HCT116 (cell line): Measurements from ENCODE around the gene ESRRA. TPM values are rescaled to one million over a fixed set of nuclear protein-coding genes. Genes with fewer than 3 reads are reported as not detected.

ENCODE experiments used
- ATAC-seq: fragments of 200-7000 bp; cut with Tn5 transposase; 2 replicates; pipeline ENCODE4 v1.9.1; 2020; ENCODE audit warnings: mild to moderate bottlenecking, moderate library complexity
- BruUV-seq: library from RNA; stranded (reverse); fragments of 400-500 nt; replicated peaks from 2 replicates; lab custom pipeline; 2021; lab: Mats Ljungman, UMichigan
- CTCF ChIA-PET: fragments of 300-600 bp; sonication (Branson Sonifier 250); formaldehyde crosslinking; loops from one replicate; lab custom pipeline; 2021; ENCODE audit warnings: antibody characterized with exemption; lab: Charles Lee
- POLR2A ChIA-PET: fragments of 300-600, 350-600 bp; sonication (Branson Sonifier 250); formaldehyde crosslinking; loops from one replicate; lab custom pipeline; 2021; ENCODE audit warnings: antibody characterized with exemption; lab: Charles Lee
- RAD21 ChIA-PET, 2 experiments: fragments of 300-600 bp; sonication (Branson Sonifier 250); formaldehyde crosslinking; loops; one replicate each; lab custom pipeline; 2023; ENCODE audit warnings: low total read pairs in 2 of 2; ENCODE audit not compliant: uncharacterized antibody in 2 of 2, unreplicated experiment in 2 of 2, low non-redundant PET in 1 of 2; lab: Charles Lee
- DNase-seq: peaks from one replicate; pipeline ENCODE4 v3.0.0-alpha.2; 2010; ENCODE audit warnings: low read depth, low spot score
- H2AFZ ChIP-seq: fragments of 200-600 bp; shearing (Covaris generic), sonication (generic); 2 replicates; pipeline ENCODE4 v1.6.1; 2017; ENCODE audit warnings: low read depth, mixed run types, mixed read lengths, antibody characterized with exemption, low read length; ENCODE audit not compliant: poor library complexity, severe bottlenecking
- H3K27ac ChIP-seq: 2 replicates; pipeline ENCODE4 v1.5.1; 2012; ENCODE audit warnings: low read depth, low read length
- H3K27me3 ChIP-seq: fragments of 200-600 bp; sonication (generic); 2 replicates; pipeline ENCODE4 v1.6.1; 2016; ENCODE audit warnings: mixed run types, low read length, mixed read lengths; ENCODE audit not compliant: insufficient read depth
- H3K36me3 ChIP-seq, 2 experiments: fragments of 200-500 bp in 1 of 2; fragments of 200-600 bp in 1 of 2; sonication (Bioruptor generic) in 1 of 2; sonication (generic) in 1 of 2; 2 replicates each; pipeline versions ENCODE4 v1.5.1 to v1.6.1; 2014 to 2016; ENCODE audit warnings: low read length in 2 of 2, inconsistent platforms in 1 of 2, mixed read lengths in 1 of 2, mixed run types in 1 of 2; ENCODE audit not compliant: insufficient read depth in 2 of 2, control insufficient read depth in 1 of 2
- H3K4me1 ChIP-seq, 2 experiments: fragments of 200-600 bp in 1 of 2; sonication (generic) in 1 of 2; 2 replicates each; pipeline versions ENCODE4 v1.5.1 to v1.6.1; 2012 to 2017; ENCODE audit warnings: low read length in 2 of 2, inconsistent platforms in 1 of 2, mild to moderate bottlenecking in 1 of 2, mixed read lengths in 1 of 2, mixed run types in 1 of 2, moderate library complexity in 1 of 2; ENCODE audit not compliant: insufficient read depth in 2 of 2, control insufficient read depth in 1 of 2
- H3K4me2 ChIP-seq: fragments of 200-600 bp; sonication (generic); 2 replicates; pipeline ENCODE4 v1.6.1; 2017; ENCODE audit warnings: mixed run types, low read length, mixed read lengths
- H3K4me3 ChIP-seq, 2 experiments: fragments of 200-600 bp in 1 of 2; sonication (generic) in 1 of 2; replicated peaks in 1 of 2; 2 replicates each; pipeline ENCODE4 v1.5.1; 2011 to 2016; ENCODE audit warnings: low read length in 2 of 2, control low read depth in 1 of 2, low read depth in 1 of 2, mild to moderate bottlenecking in 1 of 2, mixed read lengths in 1 of 2, mixed run types in 1 of 2
- H3K79me2 ChIP-seq: fragments of 200-600 bp; sonication (generic); 2 replicates; pipeline ENCODE4 v1.6.1; 2017; ENCODE audit warnings: mild to moderate bottlenecking, mixed run types, low read length, moderate library complexity, mixed read lengths; ENCODE audit not compliant: insufficient read depth
- H3K9ac ChIP-seq: fragments of 200-600 bp; sonication (generic); 2 replicates; pipeline ENCODE4 v1.6.1; 2016; ENCODE audit warnings: low read length, mixed read lengths
- H3K9me2 ChIP-seq: fragments of 200-600 bp; sonication (generic), shearing (Covaris generic); 2 replicates; pipeline ENCODE4 v1.6.1; 2017; ENCODE audit warnings: mixed run types, mild to moderate bottlenecking, moderate library complexity; ENCODE audit not compliant: insufficient read depth
- H3K9me3 ChIP-seq, 2 experiments: fragments of 200-500 bp in 1 of 2; fragments of 200-600 bp in 1 of 2; sonication (Bioruptor generic) in 1 of 2; sonication (generic) in 1 of 2; 2 replicates each; pipeline ENCODE4 v1.6.1; 2014 to 2017; ENCODE audit warnings: low read length in 2 of 2, mixed read lengths in 2 of 2, inconsistent platforms in 1 of 2, low read depth in 1 of 2, mild to moderate bottlenecking in 1 of 2, mixed run types in 1 of 2, moderate library complexity in 1 of 2; ENCODE audit not compliant: control insufficient read depth in 1 of 2, insufficient read depth in 1 of 2
- H4K20me1 ChIP-seq: fragments of 200-600 bp; sonication (generic), shearing (Covaris generic); 2 replicates; pipeline ENCODE4 v1.6.1; 2017; ENCODE audit warnings: mixed run types, mild to moderate bottlenecking, moderate library complexity; ENCODE audit not compliant: insufficient read depth
- CBX3 ChIP-seq: IDR thresholded peaks from 2 replicates; pipeline ENCODE4 v1.6.1; 2012; ENCODE audit warnings: low read depth
- CTCF ChIP-seq, 3 experiments: fragments of 200-600 bp in 1 of 3; sonication (generic) in 1 of 3; IDR thresholded peaks in 2 of 3; conservative IDR thresholded peaks in 1 of 3; 2 replicates each; pipeline ENCODE4 v1.5.1; 2012 to 2017; ENCODE audit warnings: low read depth in 2 of 3, low read length in 2 of 3, antibody characterized with exemption in 1 of 3, borderline replicate concordance in 1 of 3, control low read depth in 1 of 3, mild to moderate bottlenecking in 1 of 3, mixed read lengths in 1 of 3, mixed run types in 1 of 3, moderate library complexity in 1 of 3; ENCODE audit not compliant: insufficient read depth in 1 of 3
- EGR1 ChIP-seq: IDR thresholded peaks from 2 replicates; pipeline ENCODE4 v1.6.1; 2012; ENCODE audit warnings: low read depth
- FOSL1 ChIP-seq: IDR thresholded peaks from 2 replicates; pipeline ENCODE4 v1.6.1; 2012; ENCODE audit warnings: low read depth
- POLR2A ChIP-seq: IDR thresholded peaks from 2 replicates; pipeline ENCODE4 v1.7.0; 2011; ENCODE audit warnings: borderline replicate concordance; ENCODE audit not compliant: insufficient read depth, insufficient read length; ENCODE audit errors: extremely low read depth
- POLR2AphosphoS5 ChIP-seq: IDR thresholded peaks from 2 replicates; pipeline ENCODE4 v1.6.1; 2011; ENCODE audit warnings: mild to moderate bottlenecking, low read depth, low read length, moderate library complexity
- SIN3A ChIP-seq: IDR thresholded peaks from 2 replicates; pipeline ENCODE4 v1.6.1; 2012; ENCODE audit warnings: low read depth
- SRF ChIP-seq: IDR thresholded peaks from 2 replicates; pipeline ENCODE4 v1.6.1; 2012; ENCODE audit warnings: low read depth
- TCF7L2 ChIP-seq: IDR thresholded peaks from 2 replicates; pipeline ENCODE4 v1.7.0; 2011; ENCODE audit warnings: borderline replicate concordance, inconsistent platforms; ENCODE audit not compliant: insufficient read depth, insufficient read length; ENCODE audit errors: extremely low read depth
- YY1 ChIP-seq: IDR thresholded peaks from 2 replicates; pipeline ENCODE4 v1.6.1; 2011; ENCODE audit warnings: low read length, low read depth, moderate library complexity, mild to moderate bottlenecking; ENCODE audit not compliant: insufficient replicate concordance; ENCODE audit errors: extremely low read depth
- intact Hi-C: fragments of 100-400 bp; cut with micrococcal nuclease; formaldehyde crosslinking; loops from 2 replicates; pipeline ENCODE4 v1.10.0; 2022
- total RNA-seq: library from RNA; stranded (reverse); gene quantifications from one replicate; pipeline ENCODE4 v1.2.1, GENCODE V29; 2021; ENCODE audit not compliant: unreplicated experiment
- TF ChIP-seq, protein P1 (sequence below): IDR thresholded peaks from 2 replicates; pipeline ENCODE4 v1.6.1; 2012

The ESRRA gene
- total RNA-seq, 1 experiment from 2014 or later, result 62.7 TPM

- no peak overlapping the region for H2AFZ ChIP-seq
- peak; percentile 48 for ATAC-seq
- H3K9me3 ChIP-seq, result no peaks in the 10 kb centered on the region
- ChIA-PET POLR2A (interaction anchor here (0.9 to 5.5 kb wide), 10 partner anchors 13 to 1463 kb away, joined by 3 to 30 read pairs (median 5); partner anchors contain the start of genes PPP1R14B, PRDX5, STIP1 and TRMT112), RAD21 (interaction anchor here (0.6 to 2.5 kb wide), 9 partner anchors 13 to 100 kb away, joined by 3 to 7 read pairs (median 4); partner anchors contain the start of gene PRDX5 (in 2 of the 2)), CTCF (interaction anchor here (0.7 to 5.8 kb wide), 26 partner anchors 8 to 384 kb away, joined by 3 to 80 read pairs (median 4); partner anchors contain the start of genes BAD, FERMT3, FKBP2 and GPR137)
- H3K4me2 ChIP-seq, result peak overlapping the region; percentile 84
- peak overlapping the region; percentile 59 to 70 for H3K4me3 ChIP-seq
- no peak for TF ChIP-seq EGR1
- peak in 2 of 3 experiments; percentile 89 to 95; a peak in 4 of 6 replicates for TF ChIP-seq CTCF (IDR thresholded peaks at IDR 0.05 in 2 of 3, conservative IDR thresholded peaks at IDR 0.05 in 1 of 3; ENCODE audit: borderline replicate concordance in 1 of 3, insufficient read depth in 1 of 3, low read depth in 2 of 3, low read length in 2 of 3)
- TF ChIP-seq SIN3A, result no peak
- TF ChIP-seq, protein P1, sequence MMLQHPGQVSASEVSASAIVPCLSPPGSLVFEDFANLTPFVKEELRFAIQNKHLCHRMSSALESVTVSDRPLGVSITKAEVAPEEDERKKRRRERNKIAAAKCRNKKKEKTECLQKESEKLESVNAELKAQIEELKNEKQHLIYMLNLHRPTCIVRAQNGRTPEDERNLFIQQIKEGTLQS, result no peak
- peak; percentile 61 for TF ChIP-seq POLR2AphosphoS5
- no peak for TF ChIP-seq CBX3
- no peak for TF ChIP-seq SRF
- no peak for TF ChIP-seq FOSL1
- peak; percentile 70 for TF ChIP-seq POLR2A
- peak; percentile 11 for TF ChIP-seq TCF7L2
- peak; percentile 55 for TF ChIP-seq YY1
- H4K20me1 ChIP-seq, result no peaks in the 10 kb centered on the region
- H3K36me3 ChIP-seq, result peaks cover 0 to 8% of the 10 kb centered on the region in 2 experiments; a peak in 1 of 4 replicates
- H3K9me2 ChIP-seq, result no peaks in the 10 kb centered on the region
- peak overlapping the region; percentile 99 for H3K27ac ChIP-seq
- peaks cover 12 to 55% of the 10 kb centered on the region in 2 experiments; a peak in 3 of 4 replicates for H3K4me1 ChIP-seq
- peaks cover 26% of the 10 kb centered on the region for H3K79me2 ChIP-seq
- BruUV-seq, result TSS peak; percentile 97
- H3K9ac ChIP-seq, result peak overlapping the region; percentile 88
- DNase-seq, result peak; percentile 80
- intact Hi-C loops, result loop anchor here (1.0 to 5.0 kb wide), 6 partner anchors 38 to 117 kb away; partner anchors contain the start of genes CCDC88B, FKBP2, PLCB3 and STIP1
- H3K27me3 ChIP-seq, result no peaks in the 10 kb centered on the region
Measured at GRCh38 chr11:64304316-64305072, 830 bp upstream of the ESRRA start.
